Urothelium cell line (cell line): ENCODE results near the gene NLRX1.
A peak's percentile ranks its signal among the peaks of the same experiment; 100 is the strongest.
"Not testable (repeated sequence)": the region's sequence is repeated elsewhere in the genome, so short reads cannot be mapped to it uniquely, and the experiment has no call there.

Experiments used
- DNase-seq: peaks from one replicate; pipeline ENCODE4 v3.0.0; 2011; ENCODE audit warnings: low spot score, mixed read lengths
- FAIRE-seq: peaks from 2 replicates; lab custom pipeline; 2011; peaks lifted over from hg19 to GRCh38; lab: Jason Lieb, UNC

NLRX1 gene

GRCh38 chr11:119181677-119182412, 13.3 kb downstream of the NLRX1 start:
- no peak for FAIRE-seq
- DNase-seq = no peak

DNA sequence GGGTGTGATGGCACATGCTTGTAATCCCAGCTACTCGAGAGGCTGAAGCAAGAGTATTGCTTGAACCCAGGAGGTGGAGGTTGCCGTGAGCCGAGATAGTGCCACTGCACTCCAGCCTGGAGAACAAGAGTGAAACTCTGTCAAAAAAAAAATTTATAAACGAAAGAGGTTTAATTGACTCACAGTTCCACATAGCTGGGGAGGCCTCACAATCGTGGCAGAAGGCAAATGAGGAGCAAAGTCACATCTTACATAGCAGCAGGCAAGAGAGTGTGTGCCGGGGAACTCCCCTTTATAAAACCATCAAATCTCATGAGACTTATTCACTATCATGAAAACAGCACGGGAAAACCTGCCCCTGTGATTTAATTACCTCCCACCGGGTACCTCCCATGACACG, 15.9 kb downstream of the NLRX1 start:
- not testable (repeated sequence) for FAIRE-seq, DNase-seq

- FAIRE-seq = no peak
- no peak for DNase-seq
These were observed 17.6 kb downstream of the NLRX1 start for GRCh38 chr11:119185981-119186634.

DNA sequence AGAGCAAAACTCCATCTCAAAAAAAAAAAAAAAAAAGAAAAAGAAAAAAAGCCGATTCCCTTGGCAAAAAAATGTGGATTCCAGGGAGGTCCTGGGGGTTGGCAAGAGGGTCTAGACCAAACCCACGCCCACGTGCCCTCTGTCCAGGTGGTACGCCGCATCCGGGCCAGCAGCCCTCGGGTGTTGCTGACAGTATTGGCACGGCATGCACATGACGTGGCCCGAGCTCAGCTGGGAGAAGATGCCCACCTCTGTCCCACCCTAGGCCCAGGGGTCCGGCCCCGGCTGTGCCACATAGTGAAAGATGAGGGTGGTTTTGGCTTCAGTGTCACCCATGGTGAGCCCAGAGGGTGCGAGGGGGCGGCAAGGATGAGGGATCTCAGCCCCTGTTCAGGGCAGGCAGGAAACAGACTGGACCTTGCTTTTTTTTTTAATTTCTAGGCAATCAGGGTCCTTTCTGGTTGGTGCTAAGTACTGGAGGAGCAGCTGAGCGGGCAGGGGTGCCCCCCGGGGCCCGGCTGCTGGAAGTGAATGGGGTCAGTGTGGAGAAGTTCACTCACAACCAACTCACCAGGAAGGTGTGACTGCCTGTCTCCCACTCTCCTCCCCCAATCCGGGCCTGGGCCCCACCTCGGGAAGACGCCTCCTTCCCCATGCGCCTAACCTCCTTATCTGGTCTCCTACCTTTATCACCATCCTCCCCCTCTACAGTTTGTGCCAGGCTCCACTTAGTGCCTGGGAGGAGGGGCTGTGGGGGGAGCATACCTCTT, 18.8 kb downstream of the NLRX1 start:
- DNase-seq = no peak
- no peak for FAIRE-seq

- DNase-seq (no peak), FAIRE-seq (no peak)
These were observed 19.5 kb downstream of the NLRX1 start for GRCh38 chr11:119188067-119188466.

- FAIRE-seq = no peak
- DNase-seq = no peak
These were observed 20.4 kb downstream of the NLRX1 start for GRCh38 chr11:119188887-119189286.

GRCh38 chr11:119189393-119189792, 20.9 kb downstream of the NLRX1 start:
- no peak for FAIRE-seq
- no peak for DNase-seq

DNA sequence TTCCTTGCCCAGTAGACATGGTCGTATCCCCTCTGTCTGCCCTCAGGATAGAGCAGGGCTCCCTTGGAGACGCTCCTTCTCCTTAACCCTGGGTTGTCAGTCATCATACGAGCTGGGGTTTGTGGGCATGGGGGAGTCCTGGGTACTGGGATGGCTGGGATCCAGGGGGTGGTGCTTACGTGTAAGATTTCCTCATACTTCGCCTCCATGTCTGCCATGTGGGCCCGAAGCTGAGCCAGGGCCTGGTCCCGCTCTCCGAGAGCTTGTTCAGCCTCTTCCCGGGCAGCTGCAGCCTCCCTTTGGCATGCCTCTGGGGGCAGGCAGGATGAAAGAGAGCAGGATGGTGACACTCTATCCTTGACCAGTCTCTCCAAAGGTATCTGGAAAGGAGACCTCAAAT, 22.0 kb downstream of the NLRX1 start:
- no peak for DNase-seq

DNA sequence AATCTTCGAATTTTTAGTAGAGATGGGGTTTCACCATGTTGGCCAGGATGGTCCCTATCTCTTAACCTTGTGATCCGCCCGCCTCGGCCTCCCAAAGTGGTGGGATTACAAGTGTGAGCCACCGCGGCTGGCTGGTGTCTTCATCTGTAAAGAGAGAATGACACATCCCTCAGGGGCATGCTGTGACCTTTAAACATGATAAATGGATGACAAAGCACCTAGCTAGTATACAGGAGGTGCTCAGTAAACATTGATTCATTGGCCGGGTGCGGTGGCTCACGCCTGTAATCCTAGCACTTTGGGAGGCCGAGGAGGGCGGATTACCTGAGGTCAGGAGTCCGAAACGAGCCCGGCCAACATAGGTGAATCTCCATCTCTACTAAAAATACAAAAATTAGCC, 22.7 kb downstream of the NLRX1 start:
- not testable (repeated sequence) for DNase-seq, FAIRE-seq

More for the DNA sequence above, 22.0 kb downstream of the NLRX1 start:
- no peak for FAIRE-seq

DNA sequence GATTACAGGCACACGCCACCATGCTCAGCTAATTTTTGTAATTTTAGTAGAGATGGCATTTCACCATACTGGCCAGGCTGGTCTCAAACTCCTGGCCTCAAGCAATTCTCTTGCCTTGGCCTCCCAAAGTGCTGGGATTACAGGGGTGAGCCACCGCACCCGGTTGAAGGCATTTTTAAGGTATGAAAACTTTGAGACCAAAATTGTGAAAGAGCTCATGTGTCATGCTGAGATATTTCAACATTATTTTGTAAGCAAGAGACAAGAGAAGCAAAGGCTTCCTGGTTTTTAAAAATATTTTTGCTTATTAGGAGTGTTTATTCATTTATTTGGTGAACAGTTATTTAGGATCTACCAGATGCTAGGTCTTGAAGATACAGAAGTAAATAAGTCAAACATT, 23.6 kb downstream of the NLRX1 start:
- FAIRE-seq = no peak
- no peak for DNase-seq

DNA sequence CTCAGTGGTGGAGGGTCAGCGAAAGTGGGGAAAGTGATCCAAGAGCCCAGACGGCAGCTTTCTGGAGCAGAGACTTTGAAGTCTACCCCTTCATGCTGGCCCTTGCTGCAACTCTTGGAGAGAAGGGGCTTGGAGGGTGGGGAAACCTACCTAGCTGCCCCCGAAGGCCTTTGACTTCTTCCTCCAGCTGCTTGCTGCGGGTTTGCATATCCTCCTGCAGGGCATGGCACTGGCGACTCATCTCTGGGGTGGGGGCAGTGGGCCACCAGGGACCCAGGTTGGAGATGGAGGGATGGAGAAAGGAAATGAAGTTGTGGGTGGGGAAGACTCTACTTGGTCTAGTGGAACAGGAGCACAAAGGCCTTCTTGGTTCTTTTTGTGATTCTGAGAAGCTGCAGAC, 24.5 kb downstream of the NLRX1 start:
- DNase-seq (no peak), FAIRE-seq (no peak)

DNA sequence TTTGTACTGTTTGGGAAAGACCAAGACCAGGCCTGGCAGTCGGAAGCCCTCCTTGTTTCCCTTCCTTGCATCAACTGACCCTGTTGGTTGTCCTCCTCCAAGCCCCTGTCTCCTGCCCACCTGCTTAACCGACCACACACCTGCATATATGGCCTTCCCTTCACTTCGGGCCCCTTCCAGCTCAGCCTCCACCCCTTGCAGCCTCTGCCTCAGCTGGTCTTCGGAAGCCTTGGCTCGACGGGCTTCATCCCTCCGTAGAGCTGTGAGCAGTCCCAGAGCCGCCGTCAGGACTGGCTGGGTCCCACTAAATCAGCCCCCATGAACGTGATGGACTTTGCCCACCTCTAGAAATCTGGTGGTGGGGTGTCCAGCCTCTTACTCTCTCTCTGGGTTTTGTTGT, 25.1 kb downstream of the NLRX1 start:
- DNase-seq (no peak), FAIRE-seq (no peak)

DNA sequence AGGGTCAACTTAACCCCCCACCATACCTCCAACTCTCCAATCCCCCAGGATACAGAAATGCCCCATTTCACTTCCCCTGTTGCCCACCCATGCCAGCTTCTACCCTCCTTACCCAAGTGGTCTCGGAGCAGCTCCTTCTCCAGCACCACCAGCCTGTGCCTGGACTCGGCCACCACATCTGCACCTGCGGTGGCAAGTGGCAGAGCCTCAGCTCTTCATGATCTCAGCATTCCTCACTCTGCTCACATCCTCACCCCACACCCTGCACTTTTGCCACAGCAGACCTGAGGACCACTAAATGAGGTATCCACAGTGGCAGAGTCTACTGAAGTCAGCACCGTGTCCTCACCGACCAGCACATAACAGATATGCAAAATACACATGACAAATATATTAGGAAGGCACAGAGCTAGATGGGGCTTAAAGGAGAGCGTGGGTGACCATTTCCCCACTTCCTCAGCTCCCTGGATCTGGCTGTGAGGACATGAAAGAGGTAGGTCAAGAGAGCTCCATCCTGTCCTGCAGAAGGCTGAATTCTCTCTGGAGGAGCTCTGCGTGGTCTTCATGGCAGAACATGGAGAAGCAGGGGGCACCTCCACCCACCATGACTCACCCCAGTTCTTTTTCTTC, 26.4 kb downstream of the NLRX1 start:
- FAIRE-seq = no peak

GRCh38 chr11:119195680-119196079, 27.2 kb downstream of the NLRX1 start:
- DNase-seq = no peak
- FAIRE-seq = no peak

More for the DNA sequence above, 26.4 kb downstream of the NLRX1 start:
- no peak for DNase-seq

- no peak for FAIRE-seq
- DNase-seq = peak; percentile 66
These were observed 28.4 kb downstream of the NLRX1 start for GRCh38 chr11:119196833-119197483.

- FAIRE-seq = no peak
- no peak for DNase-seq
These were observed 30.4 kb downstream of the NLRX1 start for GRCh38 chr11:119198925-119199324.

DNA sequence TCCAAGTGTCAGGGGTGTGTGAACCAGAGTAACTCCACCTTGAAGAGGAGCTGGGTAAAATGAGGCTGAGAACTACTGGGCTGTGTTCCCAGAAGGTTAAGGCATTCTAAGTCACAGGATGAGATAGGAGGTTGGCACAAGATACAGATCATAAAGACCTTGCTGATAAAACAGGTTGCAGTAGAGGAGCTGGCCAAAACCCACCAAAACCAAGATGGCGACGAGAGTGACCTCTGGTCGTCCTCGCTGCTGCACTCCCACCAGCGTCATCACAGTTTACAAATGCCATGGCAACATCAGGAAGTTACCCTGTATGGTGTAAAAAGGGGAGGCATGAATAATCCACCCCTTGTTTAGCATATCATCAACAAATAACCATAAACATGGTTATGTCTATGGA, 32.7 kb downstream of the NLRX1 start:
- not testable (repeated sequence) for FAIRE-seq, DNase-seq

DNA sequence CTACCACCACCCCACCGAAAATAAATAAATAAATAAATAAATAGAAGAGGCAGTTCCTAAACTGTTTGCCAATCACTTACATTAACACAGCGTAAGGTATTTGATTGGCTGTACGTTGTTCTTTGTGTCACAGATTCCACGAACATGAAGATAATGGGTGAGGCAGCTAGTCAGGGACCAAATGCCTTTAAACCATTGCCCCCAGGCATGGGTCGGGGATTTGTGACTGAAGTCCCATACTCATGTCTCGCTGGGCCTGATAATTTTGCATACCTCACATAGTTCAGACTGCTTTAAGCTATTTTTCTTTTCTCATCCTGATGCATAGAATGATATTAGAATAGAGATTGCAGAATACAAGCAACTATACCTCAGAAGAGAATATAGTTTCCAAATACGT, 34.0 kb downstream of the NLRX1 start:
- FAIRE-seq (no peak), DNase-seq (no peak)

DNA sequence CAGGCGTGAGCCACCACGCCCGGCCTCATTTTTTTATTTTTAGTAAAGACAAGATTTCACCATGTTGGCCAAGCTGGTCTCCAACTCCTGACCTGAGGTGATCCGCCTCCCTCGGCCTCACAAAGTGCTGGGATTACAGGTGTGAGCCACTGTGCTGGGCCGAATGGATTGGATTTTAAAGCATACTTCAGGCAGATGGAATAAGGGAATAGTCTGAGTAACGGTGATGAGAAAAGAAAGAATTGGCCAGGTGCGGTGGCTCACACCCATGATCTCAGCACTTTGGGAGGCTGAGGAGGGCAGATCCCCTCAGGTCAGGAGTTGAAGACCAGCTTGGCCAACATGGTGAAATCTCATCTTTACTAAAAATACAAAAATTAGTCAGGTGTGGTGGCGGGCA, 35.5 kb downstream of the NLRX1 start:
- FAIRE-seq (no peak), DNase-seq (no peak)

GRCh38 chr11:119205080-119205479, 36.6 kb downstream of the NLRX1 start:
- DNase-seq = no peak

More at GRCh38 chr11:119205080-119205479, 36.6 kb downstream of the NLRX1 start:
- no peak for FAIRE-seq
